IMR-90 (cell line): Measurements from ENCODE around the gene PDE5A. TPM values are rescaled to one million over a fixed set of nuclear protein-coding genes. Genes with fewer than 3 reads are reported as not detected.
A peak's percentile ranks its signal among the peaks of the same experiment; 100 is the strongest.

ENCODE experiments used
- ATAC-seq: fragments of 200-7000 bp; cut with Tn5 transposase; 2 replicates; pipeline ENCODE4 v1.9.1; 2020; ENCODE audit warnings: low read depth, mild to moderate bottlenecking, moderate library complexity
- BruUV-seq: library from RNA; stranded (reverse); fragments of 400-500 nt; replicated peaks from 2 replicates; lab custom pipeline; 2021; lab: Mats Ljungman, UMichigan
- CTCF ChIA-PET: fragments of 300-600 bp; formaldehyde crosslinking; extraction: SDS; loops from one replicate; lab custom pipeline; 2021; ENCODE audit warnings: antibody characterized with exemption; lab: Yijun Ruan, JAX
- POLR2A ChIA-PET: fragments of 300-600 bp; sonication (Branson Sonifier 250); formaldehyde crosslinking; loops from one replicate; lab custom pipeline; 2022; ENCODE audit warnings: antibody characterized with exemption; ENCODE audit not compliant: unreplicated experiment; lab: Charles Lee
- DNase-seq: peaks from one replicate; pipeline ENCODE4 v3.0.0; 2013
- H2AFZ ChIP-seq: replicated peaks from 2 replicates; pipeline ENCODE3; 2013; ENCODE audit warnings: low read length, mild to moderate bottlenecking; ENCODE audit not compliant: poor library complexity
- H2AK5ac ChIP-seq: 2 replicates; pipeline ENCODE4 v1.6.1; 2013; ENCODE audit warnings: low read depth, low read length, inconsistent platforms
- H2AK9ac ChIP-seq: replicated peaks from 2 replicates; pipeline ENCODE3; 2013; ENCODE audit warnings: mild to moderate bottlenecking, low read depth, low read length, moderate library complexity; ENCODE audit not compliant: poor library complexity
- H2BK120ac ChIP-seq: 2 replicates; pipeline ENCODE4 v1.6.1; 2013; ENCODE audit warnings: low read depth, low read length, inconsistent platforms
- H2BK15ac ChIP-seq: 3 replicates; pipeline ENCODE4 v1.6.1; 2013; ENCODE audit warnings: low read depth, low read length, inconsistent platforms
- H2BK20ac ChIP-seq: 2 replicates; pipeline ENCODE4 v1.6.1; 2013; ENCODE audit warnings: low read depth, mild to moderate bottlenecking, inconsistent platforms, low read length, moderate library complexity
- H2BK5ac ChIP-seq: 2 replicates; pipeline ENCODE4 v1.6.1; 2013; ENCODE audit warnings: mild to moderate bottlenecking, low read depth, low read length, inconsistent platforms; ENCODE audit not compliant: poor library complexity, severe bottlenecking
- H3K14ac ChIP-seq: replicated peaks from 2 replicates; pipeline ENCODE4 v1.6.1; 2013; ENCODE audit warnings: low read depth, low read length, inconsistent platforms
- H3K18ac ChIP-seq: 2 replicates; pipeline ENCODE4 v1.6.1; 2013; ENCODE audit warnings: low read depth, low read length, control low read depth
- H3K23ac ChIP-seq: 2 replicates; pipeline ENCODE4 v1.6.1; 2013; ENCODE audit warnings: low read depth, low read length, inconsistent platforms
- H3K27ac ChIP-seq: 2 replicates; pipeline ENCODE4 v1.5.1; 2013; ENCODE audit warnings: mild to moderate bottlenecking, control low read depth, low read length; ENCODE audit not compliant: insufficient read depth
- H3K27me3 ChIP-seq: 2 replicates; pipeline ENCODE4 v1.6.1; 2013; ENCODE audit warnings: low read length; ENCODE audit not compliant: control insufficient read depth, insufficient read depth
- H3K36me3 ChIP-seq: 2 replicates; pipeline ENCODE4 v1.6.1; 2013; ENCODE audit warnings: low read length, mixed read lengths; ENCODE audit not compliant: control insufficient read depth, insufficient read depth
- H3K4ac ChIP-seq: 2 replicates; pipeline ENCODE4 v1.6.1; 2013; ENCODE audit warnings: low read depth, low read length, inconsistent platforms
- H3K4me1 ChIP-seq: 2 replicates; pipeline ENCODE4 v1.6.1; 2013; ENCODE audit warnings: low read length, mixed read lengths; ENCODE audit not compliant: control insufficient read depth, insufficient read depth
- H3K4me2 ChIP-seq: 2 replicates; pipeline ENCODE4 v1.6.1; 2013; ENCODE audit warnings: low read depth, mild to moderate bottlenecking, control low read depth, low read length, moderate library complexity
- H3K4me3 ChIP-seq: 2 replicates; pipeline ENCODE4 v1.5.1; 2013; ENCODE audit warnings: low read depth, mild to moderate bottlenecking, control low read depth, low read length, moderate library complexity; ENCODE audit not compliant: insufficient read depth
- H3K56ac ChIP-seq: 2 replicates; pipeline ENCODE4 v1.6.1; 2013; ENCODE audit warnings: low read length, inconsistent platforms; ENCODE audit not compliant: insufficient read depth; ENCODE audit errors: extremely low read depth
- H3K79me1 ChIP-seq, 2 experiments: 2 replicates each; pipeline ENCODE4 v1.6.1; 2013; ENCODE audit warnings: low read length in 2 of 2, inconsistent platforms in 1 of 2, low read depth in 1 of 2
- H3K9ac ChIP-seq: 2 replicates; pipeline ENCODE4 v1.6.1; 2013; ENCODE audit warnings: low read depth, low read length, control low read depth
- H3K9me1 ChIP-seq: 2 replicates; pipeline ENCODE4 v1.6.1; 2013; ENCODE audit warnings: low read length, inconsistent platforms; ENCODE audit not compliant: insufficient read depth
- H3K9me3 ChIP-seq: 2 replicates; pipeline ENCODE4 v1.6.1; 2013; ENCODE audit warnings: low read length; ENCODE audit not compliant: control insufficient read depth, insufficient read depth
- H4K20me1 ChIP-seq: 2 replicates; pipeline ENCODE4 v1.6.1; 2013; ENCODE audit warnings: low read length, inconsistent platforms; ENCODE audit not compliant: insufficient read depth
- H4K5ac ChIP-seq: 2 replicates; pipeline ENCODE4 v1.6.1; 2013; ENCODE audit warnings: mild to moderate bottlenecking, low read depth, low read length, control low read depth
- H4K8ac ChIP-seq, 2 experiments: 2 replicates each; pipeline ENCODE4 v1.6.1; 2013; ENCODE audit warnings: low read depth in 2 of 2, low read length in 2 of 2, control low read depth in 1 of 2, inconsistent platforms in 1 of 2
- H4K91ac ChIP-seq: 2 replicates; pipeline ENCODE4 v1.6.1; 2013; ENCODE audit warnings: low read depth, low read length, inconsistent platforms; ENCODE audit not compliant: insufficient read depth
- CEBPB ChIP-seq: IDR thresholded peaks from 2 replicates; pipeline ENCODE4 v1.6.1; 2012; ENCODE audit warnings: low read depth, low read length, improper control_type of control experiment
- FOS ChIP-seq: fragments of 150-350 bp; IDR thresholded peaks from 2 replicates; pipeline ENCODE4 v1.6.1; 2016; ENCODE audit warnings: low read depth, low read length
- WGBS, 2 experiments: methylation state at CpG; one replicate each; pipeline versions ENCODE4 v1.1.5 to v1.1.7; 2013; ENCODE audit warnings: missing lambda C conversion rate in 2 of 2; ENCODE audit not compliant: insufficient read length in 1 of 2; ENCODE audit errors: extremely low coverage in 2 of 2; 5-methylcytosine and 5-hydroxymethylcytosine counted together
- dilution Hi-C: fragments of 300-500 bp; cut with HindIII; formaldehyde crosslinking; loops from one replicate; pipeline ENCODE4 v1.14.3; 2018; ENCODE audit warnings: low sequenced_read_pairs; ENCODE audit not compliant: unreplicated experiment
- in situ Hi-C: fragments of 300-500 bp; cut with MboI; formaldehyde crosslinking; loops from 3 replicates; pipeline ENCODE4 v1.14.3; 2019; ENCODE audit warnings: low sequenced_read_pairs, inconsistent platforms, mixed read lengths
- intact Hi-C: fragments of 100-400 bp; cut with micrococcal nuclease; formaldehyde crosslinking; loops from 2 replicates; pipeline ENCODE4 v1.10.0; 2022
- polyA plus RNA-seq, 3 experiments: library from polyadenylated mRNA; depleted of rRNA; stranded (reverse); fragments of >200 nt; gene quantifications; 2 replicates each; pipeline ENCODE4 v1.2.3, GENCODE V29; 2012; ENCODE audit warnings: low replicate concordance in 1 of 3
- total RNA-seq: library from RNA; depleted of rRNA; stranded (reverse); fragments of >200 nt; gene quantifications from 2 replicates; pipeline ENCODE4 v1.2.3, GENCODE V29; 2012

The PDE5A gene
- total and polyA plus RNA-seq, 2 of the 4 experiments (the other 2 are of a cell fraction): 101 to 770 TPM

DNA sequence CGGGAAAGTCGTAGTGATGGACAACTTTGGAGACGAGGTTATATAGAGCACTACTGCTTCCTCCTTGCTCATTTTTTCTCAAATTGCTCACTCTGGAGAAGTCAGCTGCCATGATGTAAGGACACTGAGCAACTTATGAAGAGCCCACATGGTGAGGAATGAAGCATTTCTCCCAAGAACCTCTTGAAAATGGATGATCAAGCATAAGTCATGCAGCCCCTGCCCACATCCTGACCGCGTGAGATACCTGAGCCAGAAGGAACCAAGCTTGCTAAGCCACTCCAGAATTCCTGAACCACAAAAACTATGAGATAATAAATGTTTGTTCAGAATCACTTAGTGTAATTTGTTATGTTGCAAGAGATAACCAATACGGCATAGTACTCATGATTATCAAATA lies 42.8 kb downstream of the PDE5A start:
- peak; percentile 20; the same call in 1 of the 2 replicates for TF ChIP-seq CEBPB
- no peak for TF ChIP-seq FOS
- Histone ChIP-seq H3K4me2 (no peak overlapping the region), H3K9me3 (no peaks in the 10 kb centered on the region), H4K8ac (no peak overlapping the region), H3K27ac (no peak overlapping the region), H2AK5ac (no peak overlapping the region), H3K4ac (no peak overlapping the region), H3K9ac (no peak overlapping the region), H3K79me1 (peaks cover 24 to 60% of the 10 kb centered on the region in 2 experiments), H4K91ac (no peak overlapping the region), H2BK15ac (no peak overlapping the region), H3K4me1 (peaks cover 10% of the 10 kb centered on the region), H3K9me1 (peaks cover 9% of the 10 kb centered on the region), H3K23ac (peak overlapping the region; percentile 35), H3K4me3 (no peak overlapping the region), H3K36me3 (peaks cover 56% of the 10 kb centered on the region), H2AK9ac (no peak overlapping the region), H2AFZ (no peak overlapping the region), H3K14ac (no peak overlapping the region), H4K20me1 (peaks cover 82% of the 10 kb centered on the region), H2BK120ac (no peak overlapping the region), H3K56ac (no peak overlapping the region), H3K27me3 (no peaks in the 10 kb centered on the region), H3K18ac (no peak overlapping the region), H2BK5ac (no peak overlapping the region), H2BK20ac (no peak overlapping the region), H4K5ac (no peak overlapping the region)
- dilution Hi-C loops: no loop called here
- POLR2A ChIA-PET: no interaction called here
- peak; percentile 10 for ATAC-seq
- in situ Hi-C loops: no loop called here
- BruUV-seq: no TSS peak
- WGBS, 2 experiments: no CpG with 5 or more reads among the region's 6 CpGs
- intact Hi-C loops: no loop called here
- peak; percentile 80 for DNase-seq
- CTCF ChIA-PET: interaction anchor here (0.5 kb wide), 1 partner anchor 100 kb away, joined by 4 read pairs; no protein-coding TSS in a partner anchor
